GM12878 (cell line): Measurements from ENCODE around the gene NLGN1.

ENCODE experiments used
- CBX3 ChIP-seq: fragments of 200-600 bp; sonication (generic); IDR thresholded peaks from 2 replicates; pipeline ENCODE4 v1.6.1; 2016; ENCODE audit warnings: low read depth, borderline replicate concordance
- CTCF ChIP-seq, 3 experiments: IDR thresholded peaks in 2 of 3; conservative IDR thresholded peaks in 1 of 3; 2 replicates each; pipeline ENCODE4 v1.5.1; 2011; ENCODE audit warnings: low read depth in 3 of 3, low read length in 3 of 3, mild to moderate bottlenecking in 3 of 3, control low read depth in 2 of 3, moderate library complexity in 2 of 3, inconsistent platforms in 1 of 3, mixed read lengths in 1 of 3; ENCODE audit not compliant: control insufficient read depth in 2 of 3, insufficient read depth in 1 of 3; ENCODE audit errors: extremely low read depth in 1 of 3
- FOS ChIP-seq: IDR thresholded peaks from 3 replicates; pipeline ENCODE4 v1.6.1; 2011; ENCODE audit warnings: borderline replicate concordance; ENCODE audit not compliant: insufficient read length; ENCODE audit errors: extremely low read depth
- FOXM1 ChIP-seq: IDR thresholded peaks from 2 replicates; pipeline ENCODE4 v1.6.1; 2012; ENCODE audit warnings: low read depth, mild to moderate bottlenecking, inconsistent platforms, low read length, moderate library complexity
- HDAC6 ChIP-seq: fragments of 200-600 bp; sonication (generic); IDR thresholded peaks from one replicate; pipeline ENCODE4 v1.8.0; 2017; ENCODE audit warnings: antibody characterized with exemption; ENCODE audit not compliant: unreplicated experiment
- PKNOX1 ChIP-seq: fragments of 450-650 bp; IDR thresholded peaks from 2 replicates; pipeline ENCODE4 v1.6.1; 2016; ENCODE audit warnings: mild to moderate bottlenecking
- POLR2A ChIP-seq: IDR thresholded peaks from 2 replicates; pipeline ENCODE4 v1.6.1; 2011; ENCODE audit warnings: low read depth, mild to moderate bottlenecking, low read length
- POLR2AphosphoS5 ChIP-seq: IDR thresholded peaks from 2 replicates; pipeline ENCODE4 v1.6.1; 2011; ENCODE audit warnings: mild to moderate bottlenecking, low read length, inconsistent platforms
- RAD21 ChIP-seq: IDR thresholded peaks from 2 replicates; pipeline ENCODE4 v1.6.1; 2011; ENCODE audit warnings: mild to moderate bottlenecking, low read depth, low read length, moderate library complexity; ENCODE audit not compliant: insufficient read depth

GRCh38 chr3:174116421-174116820 lies 718.9 kb downstream of the NLGN1 start:
- no peak for TF ChIP-seq HDAC6
- TF ChIP-seq POLR2A, result no peak
- no peak for TF ChIP-seq FOS
- no peak for TF ChIP-seq CBX3
- TF ChIP-seq PKNOX1, result no peak
- no peak for TF ChIP-seq CTCF (IDR thresholded peaks at IDR 0.05 in 2 of 3, conservative IDR thresholded peaks at IDR 0.05 in 1 of 3; ENCODE audit: control insufficient read depth in 2 of 3, extremely low read depth in 1 of 3, insufficient read depth in 1 of 3, low read depth in 3 of 3, low read length in 3 of 3)
- no peak for TF ChIP-seq RAD21
- TF ChIP-seq POLR2AphosphoS5, result no peak
- no peak for TF ChIP-seq FOXM1
